Osteocyte (in vitro differentiated cells): ENCODE measurements around the gene CRIM1. TPM values are rescaled to one million over a fixed set of nuclear protein-coding genes. Genes with fewer than 3 reads are reported as not detected.

Experiments
- DNase-seq: peaks from one replicate; pipeline ENCODE4 v3.0.0; 2021; ENCODE audit warnings: mixed read lengths; ENCODE audit not compliant: unreplicated experiment; ENCODE audit errors: extremely low spot score
- H3K27ac Mint-ChIP-seq: one replicate; pipeline ENCODE4 v1.8.0; 2021; ENCODE audit warnings: mild to moderate bottlenecking, mixed read lengths; ENCODE audit not compliant: unreplicated experiment
- H3K27me3 Mint-ChIP-seq: one replicate; pipeline ENCODE4 v1.8.0; 2021; ENCODE audit warnings: mixed read lengths; ENCODE audit not compliant: unreplicated experiment
- H3K36me3 Mint-ChIP-seq: one replicate; pipeline ENCODE4 v1.8.0; 2021; ENCODE audit warnings: mixed read lengths; ENCODE audit not compliant: unreplicated experiment
- H3K4me1 Mint-ChIP-seq: one replicate; pipeline ENCODE4 v1.8.0; 2021; ENCODE audit warnings: mixed read lengths; ENCODE audit not compliant: unreplicated experiment
- H3K4me3 Mint-ChIP-seq: one replicate; pipeline ENCODE4 v1.8.0; 2021; ENCODE audit warnings: mild to moderate bottlenecking, moderate library complexity, mixed read lengths; ENCODE audit not compliant: unreplicated experiment
- H3K9me3 Mint-ChIP-seq: one replicate; pipeline ENCODE4 v1.8.0; 2021; ENCODE audit warnings: mixed read lengths; ENCODE audit not compliant: unreplicated experiment
- CTCF ChIP-seq: fragments of 200-600 bp; sonication (generic); IDR thresholded peaks from 2 replicates; pipeline ENCODE4 v1.5.0; 2021; ENCODE audit warnings: antibody characterized with exemption, mild to moderate bottlenecking, moderate library complexity
- total RNA-seq: library from RNA; stranded (reverse); gene quantifications from 2 replicates; pipeline ENCODE4 v1.2.1, GENCODE V29; 2021

The CRIM1 gene
- total RNA-seq, 1 donor from 2014 or later = 194 TPM

- H3K4me3 Mint-ChIP-seq = no peak overlapping the region
- no peak for DNase-seq
- H3K9me3 Mint-ChIP-seq = no peaks in the 10 kb centered on the region
- no peaks in the 10 kb centered on the region for H3K27me3 Mint-ChIP-seq
- peaks cover 87% of the 10 kb centered on the region for H3K4me1 Mint-ChIP-seq
- H3K36me3 Mint-ChIP-seq = peaks cover 13% of the 10 kb centered on the region
- H3K27ac Mint-ChIP-seq = no peak overlapping the region
- TF ChIP-seq CTCF = no peak
Measured at GRCh38 chr2:36376992-36377738, 21.6 kb downstream of the CRIM1 start.

GRCh38 chr2:36379710-36380448 is 24.3 kb downstream of the CRIM1 start:
- no peaks in the 10 kb centered on the region for H3K27me3 Mint-ChIP-seq
- DNase-seq = no peak
- peak overlapping the region; percentile 58 for H3K27ac Mint-ChIP-seq
- no peak overlapping the region for H3K4me3 Mint-ChIP-seq
- H3K9me3 Mint-ChIP-seq = no peaks in the 10 kb centered on the region
- H3K36me3 Mint-ChIP-seq = peaks cover 13% of the 10 kb centered on the region
- H3K4me1 Mint-ChIP-seq = peaks cover 78% of the 10 kb centered on the region
- TF ChIP-seq CTCF = no peak

- TF ChIP-seq CTCF = no peak
- Mint-ChIP-seq H3K4me1 (peaks cover 84% of the 10 kb centered on the region), H3K9me3 (no peaks in the 10 kb centered on the region), H3K36me3 (peaks cover 13% of the 10 kb centered on the region), H3K27ac (peak overlapping the region; percentile 87), H3K4me3 (peak overlapping the region; percentile 19), H3K27me3 (no peaks in the 10 kb centered on the region)
- DNase-seq = no peak
Measured at GRCh38 chr2:36380624-36381481, 25.3 kb downstream of the CRIM1 start.

GRCh38 chr2:36381993-36382392 is 26.4 kb downstream of the CRIM1 start:
- Mint-ChIP-seq H3K27ac (peak overlapping the region; percentile 87), H3K4me3 (no peak overlapping the region), H3K4me1 (peaks cover 82% of the 10 kb centered on the region), H3K9me3 (no peaks in the 10 kb centered on the region), H3K27me3 (no peaks in the 10 kb centered on the region), H3K36me3 (peaks cover 13% of the 10 kb centered on the region)
- no peak for DNase-seq
- no peak for TF ChIP-seq CTCF
